WTC11 (cell line): ENCODE data around the gene AGO3. TPM values are rescaled to one million over a fixed set of nuclear protein-coding genes. Genes with fewer than 3 reads are reported as not detected.

ENCODE experiments used
- ATAC-seq: fragments of 200-7000 bp; cut with Tn5 transposase; 2 replicates; pipeline ENCODE4 v1.10.0; 2021; ENCODE audit warnings: mild to moderate bottlenecking, moderate library complexity
- CTCF ChIA-PET: fragments of 300-600 bp; sonication (Branson Sonifier 250); formaldehyde crosslinking; loops from one replicate; lab custom pipeline; 2021; ENCODE audit warnings: antibody characterized with exemption; lab: Charles Lee
- POLR2A ChIA-PET: fragments of 350-600 bp; sonication (Branson Sonifier 250); formaldehyde crosslinking; loops from one replicate; lab custom pipeline; 2021; ENCODE audit warnings: antibody characterized with exemption; lab: Charles Lee
- DNase-seq: peaks from one replicate; pipeline ENCODE4 v3.0.0; 2021; ENCODE audit warnings: low spot score
- H3K27ac Mint-ChIP-seq: 2 replicates; pipeline ENCODE4 v1.8.0; 2021; ENCODE audit warnings: mixed read lengths
- H3K27me3 Mint-ChIP-seq: 2 replicates; pipeline ENCODE4 v1.8.0; 2021; ENCODE audit warnings: low read depth, mild to moderate bottlenecking, moderate library complexity, mixed read lengths
- H3K36me3 Mint-ChIP-seq: 2 replicates; pipeline ENCODE4 v1.8.0; 2021; ENCODE audit warnings: mixed read lengths
- H3K4me1 Mint-ChIP-seq: 2 replicates; pipeline ENCODE4 v1.8.0; 2022; ENCODE audit warnings: mixed read lengths
- H3K4me3 Mint-ChIP-seq: 2 replicates; pipeline ENCODE4 v1.8.0; 2021; ENCODE audit warnings: mild to moderate bottlenecking, moderate library complexity, mixed read lengths
- H3K9me3 Mint-ChIP-seq: 2 replicates; pipeline ENCODE4 v1.8.0; 2021; ENCODE audit warnings: mixed read lengths
- ARID4B ChIP-seq: sonication (generic); formaldehyde crosslinking; IDR thresholded peaks from 2 replicates; pipeline ENCODE4 v1.8.0; 2023; ENCODE audit warnings: missing genetic modification reagents, mild to moderate bottlenecking, borderline replicate concordance
- ATF1 ChIP-seq: sonication (generic); formaldehyde crosslinking; IDR thresholded peaks from 2 replicates; pipeline ENCODE4 v1.8.1; 2023; ENCODE audit warnings: mild to moderate bottlenecking, moderate library complexity, missing genetic modification reagents
- CREB1 ChIP-seq: sonication (generic); formaldehyde crosslinking; IDR thresholded peaks from 2 replicates; pipeline ENCODE4 v1.8.0; 2023; ENCODE audit warnings: mild to moderate bottlenecking, missing genetic modification reagents
- CREM ChIP-seq: sonication (generic); formaldehyde crosslinking; IDR thresholded peaks from 2 replicates; pipeline ENCODE4 v1.8.1; 2022; ENCODE audit warnings: mild to moderate bottlenecking, missing genetic modification reagents, moderate library complexity
- GRHL2 ChIP-seq: fragments of 250-450 bp; sonication (Bioruptor Pico); IDR thresholded peaks from 2 replicates; pipeline ENCODE4 v1.8.0; 2022; ENCODE audit warnings: mild to moderate bottlenecking, moderate library complexity; ENCODE audit not compliant: insufficient replicate concordance, severe bottlenecking
- GTF2I ChIP-seq: fragments of 250-450 bp; sonication (Bioruptor Pico); conservative IDR thresholded peaks from 2 replicates; pipeline ENCODE4 v1.4.0; 2021; ENCODE audit warnings: mild to moderate bottlenecking
- NR3C1 ChIP-seq: sonication (generic); formaldehyde crosslinking; conservative IDR thresholded peaks from 2 replicates; pipeline ENCODE4 v1.8.1; 2023; ENCODE audit warnings: low read depth, mild to moderate bottlenecking, missing genetic modification reagents
- PRDM15 ChIP-seq: sonication (generic); formaldehyde crosslinking; IDR thresholded peaks from 2 replicates; pipeline ENCODE4 v1.8.0; 2022; ENCODE audit warnings: missing genetic modification reagents
- PRRX2 ChIP-seq: fragments of 250-450 bp; sonication (Bioruptor Pico); IDR thresholded peaks from 2 replicates; pipeline ENCODE4 v1.8.0; 2021; ENCODE audit warnings: mild to moderate bottlenecking
- TEAD1 ChIP-seq: sonication (generic); formaldehyde crosslinking; IDR thresholded peaks from 2 replicates; pipeline ENCODE4 v1.8.0; 2022; ENCODE audit warnings: mild to moderate bottlenecking, missing genetic modification reagents
- ZNF219 ChIP-seq: sonication (generic); formaldehyde crosslinking; IDR thresholded peaks from 2 replicates; pipeline ENCODE4 v1.8.0; 2023; ENCODE audit warnings: missing genetic modification reagents, mild to moderate bottlenecking, borderline replicate concordance
- total RNA-seq: library from RNA; stranded (reverse); gene quantifications from 3 replicates; pipeline ENCODE4 v1.2.3, GENCODE V29; 2021
- TF ChIP-seq, protein P1 (sequence below): sonication (generic); formaldehyde crosslinking; IDR thresholded peaks from 2 replicates; pipeline ENCODE4 v1.8.0; 2022; ENCODE audit warnings: mild to moderate bottlenecking, missing genetic modification reagents
- TF ChIP-seq, protein P2 (sequence below): sonication (generic); formaldehyde crosslinking; IDR thresholded peaks from 2 replicates; pipeline ENCODE4 v1.8.0; 2022; ENCODE audit warnings: mild to moderate bottlenecking, missing genetic modification reagents
- TF ChIP-seq, protein P3 (sequence below): sonication (generic); formaldehyde crosslinking; IDR thresholded peaks from 2 replicates; pipeline ENCODE4 v1.8.1; 2023; ENCODE audit warnings: mild to moderate bottlenecking, missing genetic modification reagents, moderate library complexity
- TF ChIP-seq, protein P4 (sequence below): sonication (generic); formaldehyde crosslinking; IDR thresholded peaks from 2 replicates; pipeline ENCODE4 v1.8.1; 2022; ENCODE audit warnings: low read depth, mild to moderate bottlenecking, moderate library complexity, missing genetic modification reagents, borderline replicate concordance
- TF ChIP-seq, protein P5 (sequence below): sonication (generic); formaldehyde crosslinking; IDR thresholded peaks from 2 replicates; pipeline ENCODE4 v1.8.1; 2022; ENCODE audit warnings: low read depth, missing genetic modification reagents, borderline replicate concordance

AGO3 gene
- total RNA-seq, 1 experiment from 2014 or later, result 26.8 TPM

DNA sequence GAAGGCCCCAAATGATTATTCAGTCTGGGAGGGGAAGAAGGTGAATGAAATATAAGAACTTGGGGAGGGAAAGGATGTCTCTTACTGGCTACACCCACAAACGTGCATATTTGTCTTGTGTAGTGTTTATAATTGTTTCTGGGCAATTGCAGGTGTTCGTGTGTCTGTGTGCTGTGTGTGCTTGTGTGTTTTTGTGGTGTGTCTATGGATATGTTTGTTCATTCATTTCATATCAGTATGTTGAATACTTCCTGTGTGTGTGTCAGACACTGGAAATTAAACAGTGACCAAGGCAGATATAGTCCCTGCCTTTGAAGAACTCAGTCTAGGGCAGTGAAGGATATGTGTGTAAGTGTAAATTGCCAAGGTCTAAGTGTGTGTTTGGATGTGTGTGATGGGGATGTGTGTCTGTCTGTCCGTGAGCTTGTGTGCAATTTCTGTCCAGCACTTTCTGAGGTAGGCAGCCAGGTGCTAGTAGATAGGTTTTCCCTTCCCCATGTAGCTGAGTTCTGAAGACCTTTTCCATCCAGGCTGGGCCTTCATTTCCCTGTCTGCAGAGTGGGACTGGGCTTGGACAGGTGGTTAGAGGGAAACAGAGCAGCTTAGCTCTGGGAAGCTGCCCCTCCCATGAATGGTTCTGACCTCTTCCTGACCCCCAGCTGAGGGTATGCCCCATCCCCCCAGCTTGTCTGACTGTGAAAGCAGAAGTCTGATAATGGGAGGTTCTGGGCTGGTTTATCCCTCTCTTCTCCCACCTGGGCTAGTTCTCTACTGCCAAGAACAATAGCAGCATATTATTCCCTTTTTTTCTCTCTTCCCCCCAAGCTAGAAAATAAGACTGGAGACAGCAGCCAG lies 44.1 kb upstream of the AGO3 start:
- TF ChIP-seq ATF1 (no peak), CREM (CRISPR knock-in tag) (no peak), NR3C1 (CRISPR knock-in tag) (no peak), PRDM15 (no peak), PRRX2 (CRISPR knock-in tag) (no peak), TEAD1 (CRISPR knock-in tag) (no peak), CREB1 (CRISPR knock-in tag) (no peak), GTF2I (CRISPR knock-in tag) (no peak), GRHL2 (no peak), ARID4B (CRISPR knock-in tag) (no peak), ZNF219 (CRISPR knock-in tag) (no peak)
- TF ChIP-seq, protein P1, sequence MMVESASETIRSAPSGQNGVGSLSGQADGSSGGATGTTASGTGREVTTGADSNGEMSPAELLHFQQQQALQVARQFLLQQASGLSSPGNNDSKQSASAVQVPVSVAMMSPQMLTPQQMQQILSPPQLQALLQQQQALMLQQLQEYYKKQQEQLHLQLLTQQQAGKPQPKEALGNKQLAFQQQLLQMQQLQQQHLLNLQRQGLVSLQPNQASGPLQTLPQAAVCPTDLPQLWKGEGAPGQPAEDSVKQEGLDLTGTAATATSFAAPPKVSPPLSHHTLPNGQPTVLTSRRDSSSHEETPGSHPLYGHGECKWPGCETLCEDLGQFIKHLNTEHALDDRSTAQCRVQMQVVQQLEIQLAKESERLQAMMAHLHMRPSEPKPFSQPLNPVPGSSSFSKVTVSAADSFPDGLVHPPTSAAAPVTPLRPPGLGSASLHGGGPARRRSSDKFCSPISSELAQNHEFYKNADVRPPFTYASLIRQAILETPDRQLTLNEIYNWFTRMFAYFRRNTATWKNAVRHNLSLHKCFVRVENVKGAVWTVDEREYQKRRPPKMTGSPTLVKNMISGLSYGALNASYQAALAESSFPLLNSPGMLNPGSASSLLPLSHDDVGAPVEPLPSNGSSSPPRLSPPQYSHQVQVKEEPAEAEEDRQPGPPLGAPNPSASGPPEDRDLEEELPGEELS (CRISPR knock-in tag), result no peak
- TF ChIP-seq, protein P2, sequence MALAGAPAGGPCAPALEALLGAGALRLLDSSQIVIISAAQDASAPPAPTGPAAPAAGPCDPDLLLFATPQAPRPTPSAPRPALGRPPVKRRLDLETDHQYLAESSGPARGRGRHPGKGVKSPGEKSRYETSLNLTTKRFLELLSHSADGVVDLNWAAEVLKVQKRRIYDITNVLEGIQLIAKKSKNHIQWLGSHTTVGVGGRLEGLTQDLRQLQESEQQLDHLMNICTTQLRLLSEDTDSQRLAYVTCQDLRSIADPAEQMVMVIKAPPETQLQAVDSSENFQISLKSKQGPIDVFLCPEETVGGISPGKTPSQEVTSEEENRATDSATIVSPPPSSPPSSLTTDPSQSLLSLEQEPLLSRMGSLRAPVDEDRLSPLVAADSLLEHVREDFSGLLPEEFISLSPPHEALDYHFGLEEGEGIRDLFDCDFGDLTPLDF (CRISPR knock-in tag), result no peak
- TF ChIP-seq, protein P3, sequence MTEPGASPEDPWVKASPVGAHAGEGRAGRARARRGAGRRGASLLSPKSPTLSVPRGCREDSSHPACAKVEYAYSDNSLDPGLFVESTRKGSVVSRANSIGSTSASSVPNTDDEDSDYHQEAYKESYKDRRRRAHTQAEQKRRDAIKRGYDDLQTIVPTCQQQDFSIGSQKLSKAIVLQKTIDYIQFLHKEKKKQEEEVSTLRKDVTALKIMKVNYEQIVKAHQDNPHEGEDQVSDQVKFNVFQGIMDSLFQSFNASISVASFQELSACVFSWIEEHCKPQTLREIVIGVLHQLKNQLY (CRISPR knock-in tag), result no peak
- TF ChIP-seq, protein P4, sequence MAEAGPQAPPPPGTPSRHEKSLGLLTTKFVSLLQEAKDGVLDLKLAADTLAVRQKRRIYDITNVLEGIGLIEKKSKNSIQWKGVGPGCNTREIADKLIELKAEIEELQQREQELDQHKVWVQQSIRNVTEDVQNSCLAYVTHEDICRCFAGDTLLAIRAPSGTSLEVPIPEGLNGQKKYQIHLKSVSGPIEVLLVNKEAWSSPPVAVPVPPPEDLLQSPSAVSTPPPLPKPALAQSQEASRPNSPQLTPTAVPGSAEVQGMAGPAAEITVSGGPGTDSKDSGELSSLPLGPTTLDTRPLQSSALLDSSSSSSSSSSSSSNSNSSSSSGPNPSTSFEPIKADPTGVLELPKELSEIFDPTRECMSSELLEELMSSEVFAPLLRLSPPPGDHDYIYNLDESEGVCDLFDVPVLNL (CRISPR knock-in tag), result no peak
- TF ChIP-seq, protein P5, sequence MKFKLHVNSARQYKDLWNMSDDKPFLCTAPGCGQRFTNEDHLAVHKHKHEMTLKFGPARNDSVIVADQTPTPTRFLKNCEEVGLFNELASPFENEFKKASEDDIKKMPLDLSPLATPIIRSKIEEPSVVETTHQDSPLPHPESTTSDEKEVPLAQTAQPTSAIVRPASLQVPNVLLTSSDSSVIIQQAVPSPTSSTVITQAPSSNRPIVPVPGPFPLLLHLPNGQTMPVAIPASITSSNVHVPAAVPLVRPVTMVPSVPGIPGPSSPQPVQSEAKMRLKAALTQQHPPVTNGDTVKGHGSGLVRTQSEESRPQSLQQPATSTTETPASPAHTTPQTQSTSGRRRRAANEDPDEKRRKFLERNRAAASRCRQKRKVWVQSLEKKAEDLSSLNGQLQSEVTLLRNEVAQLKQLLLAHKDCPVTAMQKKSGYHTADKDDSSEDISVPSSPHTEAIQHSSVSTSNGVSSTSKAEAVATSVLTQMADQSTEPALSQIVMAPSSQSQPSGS (CRISPR knock-in tag), result no peak
- TF ChIP-seq, all 79 proteins: peak for 0
- ATAC-seq (peak; percentile 4; the same call in 1 of the 2 replicates), DNase-seq (peak; percentile 32)
- no peaks in the 10 kb centered on the region for H3K27me3 Mint-ChIP-seq
- POLR2A ChIA-PET, result interaction anchor here (0.5 to 1.7 kb wide), 4 partner anchors 10 to 1677 kb away, joined by 3 to 12 read pairs (median 4); partner anchors contain the start of genes AGO3 and CLSPN
- CTCF ChIA-PET, result interaction anchor here (0.6 to 1.9 kb wide), 6 partner anchors 16 to 171 kb away, joined by 3 to 6 read pairs (median 4); partner anchors contain the start of genes AGO3 and CLSPN
- peak overlapping the region; percentile 67 for H3K4me3 Mint-ChIP-seq
- H3K9me3 Mint-ChIP-seq, result no peaks in the 10 kb centered on the region
- H3K36me3 Mint-ChIP-seq, result peaks cover 27% of the 10 kb centered on the region
- peak overlapping the region; percentile 98 for H3K27ac Mint-ChIP-seq
- peaks cover 53% of the 10 kb centered on the region for H3K4me1 Mint-ChIP-seq
